Measurements from ENCODE around the gene ALDH9A1.
"Not testable (repeated sequence)": the region's sequence is repeated elsewhere in the genome, so short reads cannot be mapped to it uniquely, and the experiment has no call there.

ALDH9A1 gene

GRCh38 chr1:165686121-165686970 is 12.0 kb downstream of the ALDH9A1 start:
- DNase-seq = no peak

GRCh38 chr1:165683848-165684485 is 14.4 kb downstream of the ALDH9A1 start:
- no peak for DNase-seq

GRCh38 chr1:165680773-165681172 is 17.6 kb downstream of the ALDH9A1 start:
- not testable (repeated sequence) for DNase-seq

- DNase-seq = no peak
These were observed 18.1 kb downstream of the ALDH9A1 start for GRCh38 chr1:165680303-165680702.

GRCh38 chr1:165679282-165680036 is 18.9 kb downstream of the ALDH9A1 start:
- no peak for DNase-seq

- no peak for DNase-seq
These were observed 19.9 kb downstream of the ALDH9A1 start for GRCh38 chr1:165678509-165678908.

- DNase-seq = no peak
These were observed 22.6 kb downstream of the ALDH9A1 start for GRCh38 chr1:165675794-165676193.

- no peak for DNase-seq
These were observed 23.8 kb downstream of the ALDH9A1 start for GRCh38 chr1:165674599-165674998.

GRCh38 chr1:165671526-165671925 is 26.8 kb downstream of the ALDH9A1 start:
- DNase-seq = no peak

GRCh38 chr1:165668184-165668583 is 30.2 kb downstream of the ALDH9A1 start:
- no peak for DNase-seq

GRCh38 chr1:165666152-165666825 is 32.1 kb downstream of the ALDH9A1 start:
- DNase-seq = no peak

GRCh38 chr1:165662186-165662585 is 36.2 kb downstream of the ALDH9A1 start:
- no peak for DNase-seq

GRCh38 chr1:165661703-165662102 is 36.7 kb downstream of the ALDH9A1 start:
- DNase-seq = no peak

GRCh38 chr1:165659581-165659895 is 38.8 kb downstream of the ALDH9A1 start:
- DNase-seq = no peak

- DNase-seq = not testable (repeated sequence)
These were observed 39.4 kb downstream of the ALDH9A1 start for GRCh38 chr1:165658766-165659580.

GRCh38 chr1:165650981-165651625 is 47.3 kb downstream of the ALDH9A1 start:
- DNase-seq = no peak

- no peak for DNase-seq
These were observed 49.3 kb downstream of the ALDH9A1 start for GRCh38 chr1:165648919-165649572.

GRCh38 chr1:165647970-165648369 is 50.4 kb downstream of the ALDH9A1 start:
- no peak for DNase-seq

- no peak for DNase-seq
These were observed 50.8 kb downstream of the ALDH9A1 start for GRCh38 chr1:165647517-165647916.

- DNase-seq = no peak
These were observed 52.6 kb downstream of the ALDH9A1 start for GRCh38 chr1:165645654-165646366.
